Lower lobe of right lung (tissue), 2 donors: ENCODE measurements around the gene OTP. TPM values are rescaled to one million over a fixed set of nuclear protein-coding genes. Genes with fewer than 3 reads are reported as not detected.
"Not testable (repeated sequence)": the region's sequence is repeated elsewhere in the genome, so short reads cannot be mapped to it uniquely, and the experiment has no call there.

Experiments used
- ATAC-seq, 2 donors: fragments of 200-7000 bp; cut with Tn5 transposase; one replicate each; pipeline ENCODE4 v1.9.1; 2020 to 2022; ENCODE audit warnings: mild to moderate bottlenecking in 2 of 2, moderate library complexity in 2 of 2
- DNase-seq: peaks from one replicate; pipeline ENCODE4 v3.0.0-alpha.2; 2020
- H3K27ac ChIP-seq: fragments of 200-600 bp; one replicate; pipeline ENCODE4 v1.8.0; 2022
- H3K27me3 ChIP-seq: fragments of 200-600 bp; one replicate; pipeline ENCODE4 v1.8.0; 2022; ENCODE audit warnings: low read depth
- H3K36me3 ChIP-seq: fragments of 200-600 bp; one replicate; pipeline ENCODE4 v1.8.0; 2022; ENCODE audit warnings: mild to moderate bottlenecking
- H3K4me1 ChIP-seq: fragments of 200-600 bp; one replicate; pipeline ENCODE4 v1.8.0; 2022
- H3K4me3 ChIP-seq: fragments of 200-600 bp; one replicate; pipeline ENCODE4 v1.8.0; 2022; ENCODE audit warnings: mild to moderate bottlenecking
- H3K9me3 ChIP-seq: fragments of 200-600 bp; one replicate; pipeline ENCODE4 v1.8.0; 2022
- CTCF ChIP-seq: fragments of 200-600 bp; IDR thresholded peaks from one replicate; pipeline ENCODE4 v1.8.0; 2022; ENCODE audit warnings: antibody characterized with exemption, mild to moderate bottlenecking
- intact Hi-C: fragments of 100-400 bp; cut with DNase I; formaldehyde crosslinking; loops from one replicate; pipeline ENCODE4 v1.11.0; 2022
- total RNA-seq: library from RNA; stranded (reverse); fragmentation: NEBNext Ultra II Directional; extraction: Animal tissue kit (Norgen Biotek cat#: 25700); gene quantifications from one replicate; pipeline ENCODE4 v1.2.1, GENCODE V29; 2021
- donor health status: DM: no; HTN: yes; CAD: no; lungs with severe emphysema.

The OTP gene
- total RNA-seq, 1 donor from 2014 or later: not detected

GRCh38 chr5:77620405-77620804 lies 18.1 kb downstream of the OTP start:
- DNase-seq: no peak
- peaks cover 28% of the 10 kb centered on the region for H3K27me3 ChIP-seq
- H3K36me3 ChIP-seq: no peaks in the 10 kb centered on the region

GRCh38 chr5:77616920-77617319 lies 21.6 kb downstream of the OTP start:
- DNase-seq: no peak
- no peak for ATAC-seq
- no peaks in the 10 kb centered on the region for H3K9me3 ChIP-seq
- intact Hi-C loops: no loop called here
- H3K27ac ChIP-seq: no peak overlapping the region
- TF ChIP-seq CTCF: no peak
- H3K4me3 ChIP-seq: no peak overlapping the region
- H3K36me3 ChIP-seq: no peaks in the 10 kb centered on the region
- H3K4me1 ChIP-seq: no peaks in the 10 kb centered on the region
- H3K27me3 ChIP-seq: peaks cover 8% of the 10 kb centered on the region

More at GRCh38 chr5:77620405-77620804, 18.1 kb downstream of the OTP start:
- H3K27ac ChIP-seq: no peak overlapping the region
- intact Hi-C loops: no loop called here
- no peak for TF ChIP-seq CTCF
- no peak for ATAC-seq
- H3K4me3 ChIP-seq: no peak overlapping the region
- H3K4me1 ChIP-seq: no peaks in the 10 kb centered on the region
- no peaks in the 10 kb centered on the region for H3K9me3 ChIP-seq

- DNase-seq, H3K27ac ChIP-seq, ATAC-seq, H3K4me3 ChIP-seq, H3K27me3 ChIP-seq, H3K4me1 ChIP-seq, H3K9me3 ChIP-seq, H3K36me3 ChIP-seq, intact Hi-C loops: not testable (repeated sequence)
Observed at GRCh38 chr5:77608927-77609326, 29.6 kb downstream of the OTP start.

GRCh38 chr5:77607324-77607723 lies 31.2 kb downstream of the OTP start:
- intact Hi-C loops: no loop called here
- no peaks in the 10 kb centered on the region for H3K27me3 ChIP-seq
- DNase-seq: no peak
- no peaks in the 10 kb centered on the region for H3K36me3 ChIP-seq
- ATAC-seq: no peak
- no peak overlapping the region for H3K27ac ChIP-seq
- no peaks in the 10 kb centered on the region for H3K9me3 ChIP-seq
- no peaks in the 10 kb centered on the region for H3K4me1 ChIP-seq
- H3K4me3 ChIP-seq: no peak overlapping the region
- no peak for TF ChIP-seq CTCF

- no peaks in the 10 kb centered on the region for H3K27me3 ChIP-seq
- no peaks in the 10 kb centered on the region for H3K4me1 ChIP-seq
- H3K9me3 ChIP-seq: no peaks in the 10 kb centered on the region
- no peaks in the 10 kb centered on the region for H3K36me3 ChIP-seq
- no peak overlapping the region for H3K27ac ChIP-seq
- no peak overlapping the region for H3K4me3 ChIP-seq
- no peak for DNase-seq
- no peak for TF ChIP-seq CTCF
- no peak for ATAC-seq
- intact Hi-C loops: no loop called here
Observed at GRCh38 chr5:77606279-77606678, 32.2 kb downstream of the OTP start.

GRCh38 chr5:77599679-77600078 lies 38.8 kb downstream of the OTP start:
- no peak for TF ChIP-seq CTCF
- Histone ChIP-seq H3K36me3 (no peaks in the 10 kb centered on the region), H3K4me3 (no peak overlapping the region), H3K4me1 (no peaks in the 10 kb centered on the region), H3K9me3 (no peaks in the 10 kb centered on the region), H3K27me3 (no peaks in the 10 kb centered on the region), H3K27ac (no peak overlapping the region)
- DNase-seq (no peak), ATAC-seq (no peak)
- intact Hi-C loops: no loop called here
